ENCODE measurements around the gene CLDN11. TPM values are rescaled to one million over a fixed set of nuclear protein-coding genes. Genes with fewer than 3 reads are reported as not detected.

Gene CLDN11
- total RNA-seq, 2 donors from 2014 or later: 15.3 to 26.1 TPM

- no peak overlapping the region for H3K27ac ChIP-seq (ENCODE audit: low read depth, low read length)
- no peak overlapping the region for H3K9ac ChIP-seq (ENCODE audit: extremely low read depth, low read length, poor library complexity, severe bottlenecking)
- H3K27me3 ChIP-seq (ENCODE audit: control insufficient read depth, insufficient read depth, low read length, poor library complexity, severe bottlenecking): no peaks in the 10 kb centered on the region
- 80 to 90% methylated on average over 1 to 3 of the region's 3 CpGs for WGBS, 2 experiments (ENCODE audit: insufficient coverage in 1 of 2, insufficient read length in 1 of 2)
- no peak overlapping the region for H3K4me3 ChIP-seq (ENCODE audit: low read length)
- Mint-ChIP-seq H3K9me3 (no peaks in the 10 kb centered on the region), H3K36me3 (ENCODE audit: low read depth) (no peaks in the 10 kb centered on the region), H3K27ac (no peak overlapping the region), H3K27me3 (ENCODE audit: insufficient read depth) (no peaks in the 10 kb centered on the region), H3K4me3 (no peak overlapping the region), H3K4me1 (peaks cover 55% of the 10 kb centered on the region)
- peaks cover 21% of the 10 kb centered on the region for H3K4me1 ChIP-seq (ENCODE audit: control insufficient read depth, insufficient read depth, low read length)
- TF ChIP-seq CTCF (conservative IDR thresholded peaks at IDR 0.05): no peak
- no peaks in the 10 kb centered on the region for H3K9me3 ChIP-seq (ENCODE audit: control insufficient read depth, low read length)
- no peak for DNase-seq
- H3K36me3 ChIP-seq (ENCODE audit: control insufficient read depth, insufficient read depth, low read length): no peaks in the 10 kb centered on the region
Observed at GRCh38 chr3:170475092-170475685, 56.5 kb downstream of the CLDN11 start.

GRCh38 chr3:170476291-170476690 lies 57.6 kb downstream of the CLDN11 start:
- WGBS, 2 experiments (ENCODE audit: insufficient coverage in 1 of 2, insufficient read length in 1 of 2): 37 to 38% methylated on average over 5 to 6 of the region's 6 CpGs

GRCh38 chr3:170477395-170477794 lies 58.7 kb downstream of the CLDN11 start:
- DNase-seq: no peak
- TF ChIP-seq CTCF (conservative IDR thresholded peaks at IDR 0.05): no peak
- peaks cover 21% of the 10 kb centered on the region for H3K4me1 ChIP-seq (ENCODE audit: control insufficient read depth, insufficient read depth, low read length)
- peaks cover 8% of the 10 kb centered on the region for H3K27me3 Mint-ChIP-seq (ENCODE audit: insufficient read depth)
- no peaks in the 10 kb centered on the region for H3K27me3 ChIP-seq (ENCODE audit: control insufficient read depth, insufficient read depth, low read length, poor library complexity, severe bottlenecking)
- H3K27ac ChIP-seq (ENCODE audit: low read depth, low read length): no peak overlapping the region
- no peak overlapping the region for H3K4me3 Mint-ChIP-seq
- H3K27ac Mint-ChIP-seq: no peak overlapping the region
- H3K9ac ChIP-seq (ENCODE audit: extremely low read depth, low read length, poor library complexity, severe bottlenecking): no peak overlapping the region
- no peaks in the 10 kb centered on the region for H3K9me3 ChIP-seq (ENCODE audit: control insufficient read depth, low read length)
- H3K36me3 ChIP-seq (ENCODE audit: control insufficient read depth, insufficient read depth, low read length): no peaks in the 10 kb centered on the region
- H3K9me3 Mint-ChIP-seq: no peaks in the 10 kb centered on the region
- no peaks in the 10 kb centered on the region for H3K36me3 Mint-ChIP-seq (ENCODE audit: low read depth)
- H3K4me1 Mint-ChIP-seq: peaks cover 50% of the 10 kb centered on the region
- no peak overlapping the region for H3K4me3 ChIP-seq (ENCODE audit: low read length)
- WGBS, 2 experiments (ENCODE audit: insufficient coverage in 1 of 2, insufficient read length in 1 of 2): 80% methylated on average over 2 of the region's 2 CpGs; no CpG with 5 or more reads in 1 of the 2 experiments

More at GRCh38 chr3:170476291-170476690, 57.6 kb downstream of the CLDN11 start:
- peak overlapping the region; percentile 22 for H3K4me3 Mint-ChIP-seq
- no peaks in the 10 kb centered on the region for H3K36me3 ChIP-seq (ENCODE audit: control insufficient read depth, insufficient read depth, low read length)
- no peaks in the 10 kb centered on the region for H3K36me3 Mint-ChIP-seq (ENCODE audit: low read depth)
- no peak for TF ChIP-seq CTCF (conservative IDR thresholded peaks at IDR 0.05)
- H3K27ac Mint-ChIP-seq: peak overlapping the region; percentile 72
- H3K4me3 ChIP-seq (ENCODE audit: low read length): no peak overlapping the region
- H3K27me3 ChIP-seq (ENCODE audit: control insufficient read depth, insufficient read depth, low read length, poor library complexity, severe bottlenecking): no peaks in the 10 kb centered on the region
- H3K9me3 Mint-ChIP-seq: no peaks in the 10 kb centered on the region
- no peak overlapping the region for H3K27ac ChIP-seq (ENCODE audit: low read depth, low read length)
- peaks cover 2% of the 10 kb centered on the region for H3K27me3 Mint-ChIP-seq (ENCODE audit: insufficient read depth)
- no peaks in the 10 kb centered on the region for H3K9me3 ChIP-seq (ENCODE audit: control insufficient read depth, low read length)
- peaks cover 21% of the 10 kb centered on the region for H3K4me1 ChIP-seq (ENCODE audit: control insufficient read depth, insufficient read depth, low read length)
- no peak overlapping the region for H3K9ac ChIP-seq (ENCODE audit: extremely low read depth, low read length, poor library complexity, severe bottlenecking)
- peaks cover 45% of the 10 kb centered on the region for H3K4me1 Mint-ChIP-seq
- DNase-seq: peak; percentile 80

All from endodermal cell (in vitro differentiated cells).